Ectodermal cell (in vitro differentiated cells): Measurements from ENCODE around the gene SEPHS2.

Experiments
- H3K27ac ChIP-seq: 2 replicates; pipeline ENCODE4 v1.7.0; 2013; ENCODE audit warnings: mild to moderate bottlenecking, low read depth, low read length; ENCODE audit not compliant: insufficient read depth, poor library complexity, severe bottlenecking
- H3K27me3 ChIP-seq: 2 replicates; pipeline ENCODE4 v1.7.0; 2013; ENCODE audit warnings: mild to moderate bottlenecking, low read length; ENCODE audit not compliant: insufficient read depth, control insufficient read depth, poor library complexity, severe bottlenecking
- H3K36me3 ChIP-seq: one replicate; pipeline ENCODE4 v1.7.0; 2013; ENCODE audit warnings: low read length; ENCODE audit not compliant: control insufficient read depth, insufficient read depth
- H3K4me1 ChIP-seq: one replicate; pipeline ENCODE4 v1.7.0; 2013; ENCODE audit warnings: low read length; ENCODE audit not compliant: control insufficient read depth, insufficient read depth
- H3K4me3 ChIP-seq: 2 replicates; pipeline ENCODE4 v1.7.0; 2013; ENCODE audit warnings: low read depth, low read length, control low read depth; ENCODE audit not compliant: insufficient read depth
- H3K9me3 ChIP-seq: 2 replicates; pipeline ENCODE4 v1.7.0; 2013; ENCODE audit warnings: mild to moderate bottlenecking, low read length, moderate library complexity; ENCODE audit not compliant: control insufficient read depth
- WGBS, 2 experiments: methylation state at CpG; one replicate each; pipeline ENCODE4 v1.1.7; 2013; ENCODE audit warnings: missing lambda C conversion rate in 2 of 2; 5-methylcytosine and 5-hydroxymethylcytosine counted together

Gene SEPHS2

GRCh38 chr16:30429678-30430427 is 15.8 kb downstream of the SEPHS2 start, which contains the start of gene DCTPP1:
TSS of gene DCTPP1 (minus strand) at chr16:30430030. CDS start at chr16:30429980, 50 bp downstream.
- H3K27me3 ChIP-seq: peaks cover 5% of the 10 kb centered on the region
- H3K4me1 ChIP-seq: no peaks in the 10 kb centered on the region
- WGBS, 2 experiments: 0 to 1% methylated on average over 49 of the region's 49 CpGs
- H3K9me3 ChIP-seq: no peaks in the 10 kb centered on the region
- H3K4me3 ChIP-seq: peak within 1 kb of the TSS; percentile 85
- H3K27ac ChIP-seq: no peak within 1 kb of the TSS
- no peaks in the 10 kb centered on the region for H3K36me3 ChIP-seq

GRCh38 chr16:30429418-30429677 is 16.3 kb downstream of the SEPHS2 start:
- H3K4me1 ChIP-seq: no peaks in the 10 kb centered on the region
- H3K27me3 ChIP-seq: peaks cover 5% of the 10 kb centered on the region
- peak overlapping the region; percentile 85 for H3K4me3 ChIP-seq
- H3K36me3 ChIP-seq: peaks cover 5% of the 10 kb centered on the region
- no peaks in the 10 kb centered on the region for H3K9me3 ChIP-seq
- no peak overlapping the region for H3K27ac ChIP-seq
- 3 to 4% methylated on average over 11 of the region's 11 CpGs for WGBS, 2 experiments

- no peak overlapping the region for H3K27ac ChIP-seq
- no peaks in the 10 kb centered on the region for H3K27me3 ChIP-seq
- H3K9me3 ChIP-seq: no peaks in the 10 kb centered on the region
- peaks cover 17% of the 10 kb centered on the region for H3K36me3 ChIP-seq
- no peaks in the 10 kb centered on the region for H3K4me1 ChIP-seq
- no peak overlapping the region for H3K4me3 ChIP-seq
- 95 to 98% methylated on average over 4 of the region's 4 CpGs for WGBS, 2 experiments
Observed at GRCh38 chr16:30428055-30428454, 17.6 kb downstream of the SEPHS2 start.

- Histone ChIP-seq H3K27ac (no peak overlapping the region), H3K27me3 (no peaks in the 10 kb centered on the region), H3K4me1 (peaks cover 5% of the 10 kb centered on the region), H3K36me3 (peaks cover 24% of the 10 kb centered on the region), H3K9me3 (no peaks in the 10 kb centered on the region), H3K4me3 (no peak overlapping the region)
- 92 to 95% methylated on average over 5 of the region's 5 CpGs for WGBS, 2 experiments
Observed at GRCh38 chr16:30421010-30421409, 24.7 kb downstream of the SEPHS2 start.

- H3K27ac ChIP-seq: peak overlapping the region; percentile 50
- 66 to 67% methylated on average over 28 to 30 of the region's 31 CpGs for WGBS, 2 experiments
Observed at GRCh38 chr16:30418350-30419181, 27.1 kb downstream of the SEPHS2 start.

GRCh38 chr16:30417529-30418349 is 27.9 kb downstream of the SEPHS2 start:
- Histone ChIP-seq H3K36me3 (peaks cover 13% of the 10 kb centered on the region), H3K4me1 (peaks cover 5% of the 10 kb centered on the region), H3K27ac (peak overlapping the region; percentile 50), H3K27me3 (no peaks in the 10 kb centered on the region), H3K4me3 (peak overlapping the region; percentile 45), H3K9me3 (no peaks in the 10 kb centered on the region)
- 3 to 4% methylated on average over 140 of the region's 140 CpGs for WGBS, 2 experiments

More at GRCh38 chr16:30418350-30419181, 27.1 kb downstream of the SEPHS2 start:
- Histone ChIP-seq H3K4me1 (peaks cover 5% of the 10 kb centered on the region), H3K4me3 (peak overlapping the region; percentile 45), H3K36me3 (peaks cover 15% of the 10 kb centered on the region), H3K27me3 (no peaks in the 10 kb centered on the region), H3K9me3 (no peaks in the 10 kb centered on the region)

- Histone ChIP-seq H3K9me3 (no peaks in the 10 kb centered on the region), H3K4me1 (peaks cover 5% of the 10 kb centered on the region), H3K36me3 (peaks cover 13% of the 10 kb centered on the region), H3K27me3 (no peaks in the 10 kb centered on the region), H3K4me3 (peak overlapping the region; percentile 45), H3K27ac (peak overlapping the region; percentile 50)
- 79 to 81% methylated on average over 18 of the region's 18 CpGs for WGBS, 2 experiments
Observed at GRCh38 chr16:30416624-30417528, 28.8 kb downstream of the SEPHS2 start.

GRCh38 chr16:30416047-30416603 is 29.5 kb downstream of the SEPHS2 start:
- H3K4me1 ChIP-seq: peaks cover 5% of the 10 kb centered on the region
- no peak overlapping the region for H3K4me3 ChIP-seq
- no peak overlapping the region for H3K27ac ChIP-seq
- 90 to 92% methylated on average over 4 of the region's 4 CpGs for WGBS, 2 experiments
- peaks cover 12% of the 10 kb centered on the region for H3K36me3 ChIP-seq
- H3K27me3 ChIP-seq: no peaks in the 10 kb centered on the region
- no peaks in the 10 kb centered on the region for H3K9me3 ChIP-seq

- Histone ChIP-seq H3K4me3 (no peak overlapping the region), H3K9me3 (no peaks in the 10 kb centered on the region), H3K27me3 (no peaks in the 10 kb centered on the region), H3K27ac (no peak overlapping the region), H3K4me1 (peaks cover 13% of the 10 kb centered on the region), H3K36me3 (peaks cover 12% of the 10 kb centered on the region)
- WGBS, 2 experiments: 91 to 97% methylated on average over 4 to 5 of the region's 5 CpGs
Observed at GRCh38 chr16:30414159-30414558, 31.5 kb downstream of the SEPHS2 start.
